ENCODE measurements around the gene PRIM2. TPM values are rescaled to one million over a fixed set of nuclear protein-coding genes. Genes with fewer than 3 reads are reported as not detected.
A peak's percentile ranks its signal among the peaks of the same experiment; 100 is the strongest.
"Not testable (repeated sequence)": the region's sequence is repeated elsewhere in the genome, so short reads cannot be mapped to it uniquely, and the experiment has no call there.

Gene PRIM2
- total and polyA plus RNA-seq, 8 donors, result 11.2 to 18.8 (median 14.8) TPM

GRCh38 chr6:57579489-57579888, 262.1 kb downstream of the PRIM2 start:
- H3K4me3 ChIP-seq; DNase-seq; H3K9me3 ChIP-seq; H3K27ac ChIP-seq; H3K4me1 ChIP-seq; intact Hi-C loops (cut with DNase I); H3K36me3 ChIP-seq; H3K27me3 ChIP-seq: not testable (repeated sequence)
- ATAC-seq, result peak; percentile 26
- TF ChIP-seq CTCF (IDR thresholded peaks at IDR 0.05), result peak in 1 of 2 donors; percentile 16

- H3K9me3 ChIP-seq; ATAC-seq; H3K4me1 ChIP-seq; H3K4me3 ChIP-seq; H3K36me3 ChIP-seq; H3K27me3 ChIP-seq; intact Hi-C loops (cut with DNase I); H3K27ac ChIP-seq; DNase-seq: not testable (repeated sequence)
These were observed 264.2 kb downstream of the PRIM2 start for GRCh38 chr6:57581586-57581985.

GRCh38 chr6:57601105-57601504, 283.7 kb downstream of the PRIM2 start:
- DNase-seq; intact Hi-C loops (cut with DNase I): not testable (repeated sequence)

GRCh38 chr6:57605303-57605702, 287.9 kb downstream of the PRIM2 start:
- intact Hi-C loops (cut with DNase I); ATAC-seq; H3K27ac ChIP-seq; H3K4me1 ChIP-seq; H3K36me3 ChIP-seq; DNase-seq; H3K27me3 ChIP-seq; H3K4me3 ChIP-seq; H3K9me3 ChIP-seq: not testable (repeated sequence)

More at GRCh38 chr6:57601105-57601504, 283.7 kb downstream of the PRIM2 start:
- H3K4me3 ChIP-seq, H3K9me3 ChIP-seq, H3K27ac ChIP-seq, H3K27me3 ChIP-seq, H3K4me1 ChIP-seq, H3K36me3 ChIP-seq, ATAC-seq: not testable (repeated sequence)

GRCh38 chr6:57606331-57606730, 288.9 kb downstream of the PRIM2 start:
- ATAC-seq; H3K27me3 ChIP-seq; H3K27ac ChIP-seq; H3K4me1 ChIP-seq; intact Hi-C loops (cut with DNase I); DNase-seq; H3K9me3 ChIP-seq; H3K36me3 ChIP-seq; H3K4me3 ChIP-seq: not testable (repeated sequence)

GRCh38 chr6:57610612-57611011, 293.2 kb downstream of the PRIM2 start:
- intact Hi-C loops (cut with DNase I); ATAC-seq; H3K36me3 ChIP-seq; H3K27ac ChIP-seq; DNase-seq; H3K4me1 ChIP-seq; H3K27me3 ChIP-seq; H3K4me3 ChIP-seq; H3K9me3 ChIP-seq: not testable (repeated sequence)

- intact Hi-C loops (cut with DNase I); H3K4me3 ChIP-seq; H3K27ac ChIP-seq; H3K4me1 ChIP-seq; H3K36me3 ChIP-seq; ATAC-seq; H3K9me3 ChIP-seq; DNase-seq; H3K27me3 ChIP-seq: not testable (repeated sequence)
These were observed 301.5 kb downstream of the PRIM2 start for GRCh38 chr6:57618959-57619358.

- H3K9me3 ChIP-seq; H3K4me3 ChIP-seq; H3K27ac ChIP-seq; H3K36me3 ChIP-seq; H3K27me3 ChIP-seq; DNase-seq; ATAC-seq; intact Hi-C loops (cut with DNase I); H3K4me1 ChIP-seq: not testable (repeated sequence)
These were observed 314.3 kb downstream of the PRIM2 start for GRCh38 chr6:57631773-57632172.

- H3K9me3 ChIP-seq; H3K4me1 ChIP-seq; H3K27me3 ChIP-seq; H3K27ac ChIP-seq; ATAC-seq; H3K36me3 ChIP-seq; H3K4me3 ChIP-seq; DNase-seq; intact Hi-C loops (cut with DNase I): not testable (repeated sequence)
These were observed 341.1 kb downstream of the PRIM2 start for GRCh38 chr6:57658526-57658925.

- H3K4me3 ChIP-seq; H3K36me3 ChIP-seq; H3K27ac ChIP-seq; ATAC-seq; H3K9me3 ChIP-seq; intact Hi-C loops (cut with DNase I); DNase-seq; H3K4me1 ChIP-seq; H3K27me3 ChIP-seq: not testable (repeated sequence)
These were observed 342.4 kb downstream of the PRIM2 start for GRCh38 chr6:57659794-57660193.

GRCh38 chr6:57660940-57661339, 343.5 kb downstream of the PRIM2 start:
- ATAC-seq; H3K36me3 ChIP-seq; intact Hi-C loops (cut with DNase I); H3K27me3 ChIP-seq; H3K4me3 ChIP-seq; H3K4me1 ChIP-seq; H3K9me3 ChIP-seq; H3K27ac ChIP-seq; DNase-seq: not testable (repeated sequence)

- H3K27ac ChIP-seq, H3K36me3 ChIP-seq: not testable (repeated sequence)
These were observed 350.7 kb downstream of the PRIM2 start for GRCh38 chr6:57668108-57668507.

GRCh38 chr6:57671237-57671636, 353.8 kb downstream of the PRIM2 start:
- H3K27ac ChIP-seq; H3K4me3 ChIP-seq; ATAC-seq; DNase-seq; H3K9me3 ChIP-seq; H3K4me1 ChIP-seq; H3K36me3 ChIP-seq; H3K27me3 ChIP-seq; intact Hi-C loops (cut with DNase I): not testable (repeated sequence)

More at GRCh38 chr6:57668108-57668507, 350.7 kb downstream of the PRIM2 start:
- DNase-seq; H3K4me1 ChIP-seq; intact Hi-C loops (cut with DNase I); H3K27me3 ChIP-seq; H3K9me3 ChIP-seq; H3K4me3 ChIP-seq: not testable (repeated sequence)
- ATAC-seq, result peak; percentile 47
